HFF-Myc (cell line): Measurements from ENCODE around the gene NIPAL1.
A peak's percentile ranks its signal among the peaks of the same experiment; 100 is the strongest.

Experiments used
- DNase-seq: peaks from one replicate; pipeline ENCODE4 v3.0.0-alpha.2; 2011; ENCODE audit warnings: low read depth; ENCODE audit errors: extremely low read depth
- H3K4me3 ChIP-seq: replicated peaks from 2 replicates; pipeline ENCODE4 v1.5.1; 2011; ENCODE audit warnings: low read depth, mild to moderate bottlenecking, control low read depth, low read length
- TF ChIP-seq, protein P1 (sequence below): IDR thresholded peaks from 2 replicates; pipeline ENCODE4 v1.5.1; 2012; ENCODE audit warnings: mild to moderate bottlenecking, low read depth, low read length, control low read depth; ENCODE audit errors: missing control alignments

NIPAL1 gene

DNA sequence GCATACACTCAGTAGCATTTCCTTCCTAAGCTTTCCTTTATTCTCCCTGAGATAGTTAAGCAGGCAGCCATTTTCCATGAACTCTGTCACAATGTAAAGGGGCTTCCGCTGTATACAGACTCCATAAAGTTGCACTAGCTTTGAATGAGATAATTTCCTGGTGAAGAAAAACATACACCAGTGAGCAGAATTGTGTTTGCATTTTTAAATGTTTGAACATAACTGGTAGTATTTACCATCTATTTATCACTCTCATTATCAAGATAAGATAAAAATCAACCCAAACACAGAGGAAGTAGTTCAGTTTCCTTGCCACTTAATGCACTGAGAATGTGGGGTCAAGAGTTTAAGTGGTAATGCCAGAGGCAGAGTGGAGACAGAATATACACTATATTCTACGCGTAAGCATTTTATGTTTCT lies 63.4 kb downstream of the NIPAL1 start:
- TF ChIP-seq, protein P1, sequence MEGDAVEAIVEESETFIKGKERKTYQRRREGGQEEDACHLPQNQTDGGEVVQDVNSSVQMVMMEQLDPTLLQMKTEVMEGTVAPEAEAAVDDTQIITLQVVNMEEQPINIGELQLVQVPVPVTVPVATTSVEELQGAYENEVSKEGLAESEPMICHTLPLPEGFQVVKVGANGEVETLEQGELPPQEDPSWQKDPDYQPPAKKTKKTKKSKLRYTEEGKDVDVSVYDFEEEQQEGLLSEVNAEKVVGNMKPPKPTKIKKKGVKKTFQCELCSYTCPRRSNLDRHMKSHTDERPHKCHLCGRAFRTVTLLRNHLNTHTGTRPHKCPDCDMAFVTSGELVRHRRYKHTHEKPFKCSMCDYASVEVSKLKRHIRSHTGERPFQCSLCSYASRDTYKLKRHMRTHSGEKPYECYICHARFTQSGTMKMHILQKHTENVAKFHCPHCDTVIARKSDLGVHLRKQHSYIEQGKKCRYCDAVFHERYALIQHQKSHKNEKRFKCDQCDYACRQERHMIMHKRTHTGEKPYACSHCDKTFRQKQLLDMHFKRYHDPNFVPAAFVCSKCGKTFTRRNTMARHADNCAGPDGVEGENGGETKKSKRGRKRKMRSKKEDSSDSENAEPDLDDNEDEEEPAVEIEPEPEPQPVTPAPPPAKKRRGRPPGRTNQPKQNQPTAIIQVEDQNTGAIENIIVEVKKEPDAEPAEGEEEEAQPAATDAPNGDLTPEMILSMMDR: no peak
- peak; percentile 46 for DNase-seq
- no peak overlapping the region for H3K4me3 ChIP-seq

DNA sequence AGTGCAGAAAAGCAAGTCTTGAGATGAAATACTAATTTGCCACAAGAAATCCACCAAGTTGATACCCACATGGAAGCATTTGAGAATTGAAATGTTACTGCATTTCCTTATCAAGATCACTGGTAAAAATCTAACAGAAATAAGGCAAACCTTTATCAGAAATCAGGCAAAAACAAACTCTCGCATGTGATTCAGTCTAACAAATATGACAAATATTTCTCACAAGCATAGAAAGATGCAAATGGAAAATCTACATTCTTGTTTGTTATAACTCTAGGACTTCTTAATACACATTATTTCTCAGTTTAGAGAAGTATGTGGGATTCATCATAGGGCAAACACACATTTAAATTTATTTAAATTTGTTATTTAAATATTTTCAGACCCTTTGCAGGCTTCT lies 64.6 kb downstream of the NIPAL1 start:
- H3K4me3 ChIP-seq: no peak overlapping the region
- no peak for DNase-seq
- TF ChIP-seq, protein P1: no peak

DNA sequence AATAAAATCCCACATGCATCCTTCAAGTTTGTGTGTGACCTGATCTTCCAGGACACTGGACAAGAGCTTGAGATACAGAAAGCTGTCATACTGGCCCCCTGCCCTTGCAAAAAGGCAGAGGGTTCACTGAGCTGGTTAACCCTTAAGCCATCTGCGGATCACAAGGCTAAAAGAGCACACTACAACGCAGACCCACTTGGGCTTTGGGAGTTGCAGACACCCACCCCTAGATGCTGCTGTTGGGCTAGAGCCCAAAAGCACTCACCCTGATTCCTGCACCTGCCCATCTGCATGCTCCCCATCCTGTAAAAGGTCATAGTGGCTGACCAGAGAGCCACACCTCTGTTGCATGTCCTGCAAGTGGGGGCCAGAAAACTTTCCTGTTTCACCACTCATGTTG lies 66.4 kb downstream of the NIPAL1 start:
- no peak for DNase-seq
- TF ChIP-seq, protein P1: no peak
- H3K4me3 ChIP-seq: no peak overlapping the region

DNA sequence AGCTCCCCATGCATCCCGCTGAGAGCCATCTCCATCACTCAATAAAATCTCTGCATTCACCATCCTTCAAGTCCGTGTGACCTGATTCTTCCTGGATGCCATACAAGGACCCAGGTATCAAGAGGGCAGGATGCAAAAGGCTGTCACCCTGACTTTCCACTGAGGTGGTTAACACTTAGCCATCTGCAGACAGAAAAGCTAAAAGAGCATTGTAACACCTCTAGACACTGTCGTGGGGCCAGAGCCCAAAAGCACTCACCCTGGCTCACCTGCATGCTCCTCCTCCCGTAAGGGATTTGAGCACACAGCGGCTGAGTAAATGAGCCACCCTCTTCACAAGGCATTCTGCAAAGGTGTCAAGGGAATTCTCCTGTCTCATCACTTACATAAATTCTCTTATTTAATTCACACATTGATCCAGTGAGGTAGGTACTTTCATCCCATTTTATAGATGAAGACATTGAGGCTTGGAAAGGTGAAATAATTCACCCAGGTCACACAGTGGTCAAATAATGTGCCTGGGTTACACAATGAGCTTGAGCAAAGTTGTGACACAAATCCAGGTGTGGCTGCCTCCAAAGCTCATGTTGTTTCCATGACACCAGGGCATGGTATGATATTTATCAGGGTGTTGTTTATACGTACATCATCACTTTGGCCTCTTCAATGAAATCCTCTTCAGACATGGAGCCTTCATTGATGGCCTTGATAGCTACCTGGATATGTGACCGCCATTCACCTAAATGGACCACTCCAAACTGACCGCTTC lies 69.4 kb downstream of the NIPAL1 start:
- no peak overlapping the region for H3K4me3 ChIP-seq
- TF ChIP-seq, protein P1: no peak
- no peak for DNase-seq
